HepG2 (cell line): Measurements from ENCODE around the gene ERBB4.

Experiments
- NR2C2 ChIP-seq: sonication (generic); formaldehyde crosslinking; IDR thresholded peaks from 2 replicates; pipeline ENCODE4 v1.4.0; 2020; ENCODE audit warnings: missing genetic modification reagents, mild to moderate bottlenecking, moderate library complexity, borderline replicate concordance
- RNF2 ChIP-seq: fragments of 450-650 bp; conservative IDR thresholded peaks from 2 replicates; pipeline ENCODE4 v1.6.1; 2016; ENCODE audit warnings: low read depth
- RXRA ChIP-seq: sonication (generic); formaldehyde crosslinking; IDR thresholded peaks from 2 replicates; pipeline ENCODE4 v1.5.1; 2020; ENCODE audit warnings: missing genetic modification reagents
- SRF ChIP-seq: IDR thresholded peaks from 2 replicates; pipeline ENCODE4 v1.6.1; 2011; ENCODE audit warnings: mild to moderate bottlenecking, low read depth, low read length, moderate library complexity
- TAF1 ChIP-seq: sonication (generic); formaldehyde crosslinking; IDR thresholded peaks from 2 replicates; pipeline ENCODE4 v1.4.0; 2020; ENCODE audit warnings: missing genetic modification reagents
- YY1 ChIP-seq: IDR thresholded peaks from 2 replicates; pipeline ENCODE4 v1.6.1; 2011; ENCODE audit warnings: low read length, low read depth, moderate library complexity, mild to moderate bottlenecking; ENCODE audit not compliant: insufficient read depth, insufficient replicate concordance
- ZNF256 ChIP-seq: sonication (generic); formaldehyde crosslinking; conservative IDR thresholded peaks from 2 replicates; pipeline ENCODE4 v1.4.0; 2020; ENCODE audit warnings: missing genetic modification reagents
- ZNF780A ChIP-seq: sonication (generic); formaldehyde crosslinking; IDR thresholded peaks from 2 replicates; pipeline ENCODE4 v1.8.0; 2022; ENCODE audit warnings: mild to moderate bottlenecking, missing genetic modification reagents, moderate library complexity
- ZSCAN30 ChIP-seq: sonication (generic); formaldehyde crosslinking; IDR thresholded peaks from 2 replicates; pipeline ENCODE4 v1.5.0; 2020; ENCODE audit warnings: mild to moderate bottlenecking, missing genetic modification reagents
- TF ChIP-seq, protein P1 (sequence below): sonication (generic); formaldehyde crosslinking; IDR thresholded peaks from 2 replicates; pipeline ENCODE4 v1.4.0; 2020; ENCODE audit warnings: missing genetic modification reagents
- TF ChIP-seq, protein P2 (sequence below): IDR thresholded peaks from 2 replicates; pipeline ENCODE4 v1.6.1; 2016; ENCODE audit warnings: low read depth
- TF ChIP-seq, protein P3 (sequence below): sonication (generic); IDR thresholded peaks from 2 replicates; pipeline ENCODE4 v1.6.1; 2016; ENCODE audit warnings: low read depth, borderline replicate concordance
- TF ChIP-seq, protein P4 (sequence below): sonication (generic); formaldehyde crosslinking; IDR thresholded peaks from 2 replicates; pipeline ENCODE4 v1.5.0; 2020; ENCODE audit warnings: mild to moderate bottlenecking, missing genetic modification reagents, moderate library complexity

- no peak for TF ChIP-seq ZNF780A (CRISPR knock-in tag)
- TF ChIP-seq, protein P1, sequence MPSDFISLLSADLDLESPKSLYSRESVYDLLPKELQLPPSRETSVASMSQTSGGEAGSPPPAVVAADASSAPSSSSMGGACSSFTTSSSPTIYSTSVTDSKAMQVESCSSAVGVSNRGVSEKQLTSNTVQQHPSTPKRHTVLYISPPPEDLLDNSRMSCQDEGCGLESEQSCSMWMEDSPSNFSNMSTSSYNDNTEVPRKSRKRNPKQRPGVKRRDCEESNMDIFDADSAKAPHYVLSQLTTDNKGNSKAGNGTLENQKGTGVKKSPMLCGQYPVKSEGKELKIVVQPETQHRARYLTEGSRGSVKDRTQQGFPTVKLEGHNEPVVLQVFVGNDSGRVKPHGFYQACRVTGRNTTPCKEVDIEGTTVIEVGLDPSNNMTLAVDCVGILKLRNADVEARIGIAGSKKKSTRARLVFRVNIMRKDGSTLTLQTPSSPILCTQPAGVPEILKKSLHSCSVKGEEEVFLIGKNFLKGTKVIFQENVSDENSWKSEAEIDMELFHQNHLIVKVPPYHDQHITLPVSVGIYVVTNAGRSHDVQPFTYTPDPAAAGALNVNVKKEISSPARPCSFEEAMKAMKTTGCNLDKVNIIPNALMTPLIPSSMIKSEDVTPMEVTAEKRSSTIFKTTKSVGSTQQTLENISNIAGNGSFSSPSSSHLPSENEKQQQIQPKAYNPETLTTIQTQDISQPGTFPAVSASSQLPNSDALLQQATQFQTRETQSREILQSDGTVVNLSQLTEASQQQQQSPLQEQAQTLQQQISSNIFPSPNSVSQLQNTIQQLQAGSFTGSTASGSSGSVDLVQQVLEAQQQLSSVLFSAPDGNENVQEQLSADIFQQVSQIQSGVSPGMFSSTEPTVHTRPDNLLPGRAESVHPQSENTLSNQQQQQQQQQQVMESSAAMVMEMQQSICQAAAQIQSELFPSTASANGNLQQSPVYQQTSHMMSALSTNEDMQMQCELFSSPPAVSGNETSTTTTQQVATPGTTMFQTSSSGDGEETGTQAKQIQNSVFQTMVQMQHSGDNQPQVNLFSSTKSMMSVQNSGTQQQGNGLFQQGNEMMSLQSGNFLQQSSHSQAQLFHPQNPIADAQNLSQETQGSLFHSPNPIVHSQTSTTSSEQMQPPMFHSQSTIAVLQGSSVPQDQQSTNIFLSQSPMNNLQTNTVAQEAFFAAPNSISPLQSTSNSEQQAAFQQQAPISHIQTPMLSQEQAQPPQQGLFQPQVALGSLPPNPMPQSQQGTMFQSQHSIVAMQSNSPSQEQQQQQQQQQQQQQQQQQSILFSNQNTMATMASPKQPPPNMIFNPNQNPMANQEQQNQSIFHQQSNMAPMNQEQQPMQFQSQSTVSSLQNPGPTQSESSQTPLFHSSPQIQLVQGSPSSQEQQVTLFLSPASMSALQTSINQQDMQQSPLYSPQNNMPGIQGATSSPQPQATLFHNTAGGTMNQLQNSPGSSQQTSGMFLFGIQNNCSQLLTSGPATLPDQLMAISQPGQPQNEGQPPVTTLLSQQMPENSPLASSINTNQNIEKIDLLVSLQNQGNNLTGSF (CRISPR knock-in tag), result no peak
- no peak for TF ChIP-seq TAF1
- TF ChIP-seq, protein P2, sequence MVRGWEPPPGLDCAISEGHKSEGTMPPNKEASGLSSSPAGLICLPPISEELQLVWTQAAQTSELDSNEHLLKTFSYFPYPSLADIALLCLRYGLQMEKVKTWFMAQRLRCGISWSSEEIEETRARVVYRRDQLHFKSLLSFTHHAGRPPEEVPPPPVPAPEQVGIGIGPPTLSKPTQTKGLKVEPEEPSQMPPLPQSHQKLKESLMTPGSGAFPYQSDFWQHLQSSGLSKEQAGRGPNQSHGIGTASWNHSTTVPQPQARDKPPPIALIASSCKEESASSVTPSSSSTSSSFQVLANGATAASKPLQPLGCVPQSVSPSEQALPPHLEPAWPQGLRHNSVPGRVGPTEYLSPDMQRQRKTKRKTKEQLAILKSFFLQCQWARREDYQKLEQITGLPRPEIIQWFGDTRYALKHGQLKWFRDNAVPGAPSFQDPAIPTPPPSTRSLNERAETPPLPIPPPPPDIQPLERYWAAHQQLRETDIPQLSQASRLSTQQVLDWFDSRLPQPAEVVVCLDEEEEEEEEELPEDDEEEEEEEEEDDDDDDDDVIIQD (CRISPR knock-in tag), result no peak
- no peak for TF ChIP-seq SRF
- TF ChIP-seq ZSCAN30, result no peak
- no peak for TF ChIP-seq NR2C2 (CRISPR knock-in tag)
- no peak for TF ChIP-seq ZNF256 (CRISPR knock-in tag)
- TF ChIP-seq YY1, result no peak
- TF ChIP-seq RNF2, result no peak
- TF ChIP-seq, protein P3, sequence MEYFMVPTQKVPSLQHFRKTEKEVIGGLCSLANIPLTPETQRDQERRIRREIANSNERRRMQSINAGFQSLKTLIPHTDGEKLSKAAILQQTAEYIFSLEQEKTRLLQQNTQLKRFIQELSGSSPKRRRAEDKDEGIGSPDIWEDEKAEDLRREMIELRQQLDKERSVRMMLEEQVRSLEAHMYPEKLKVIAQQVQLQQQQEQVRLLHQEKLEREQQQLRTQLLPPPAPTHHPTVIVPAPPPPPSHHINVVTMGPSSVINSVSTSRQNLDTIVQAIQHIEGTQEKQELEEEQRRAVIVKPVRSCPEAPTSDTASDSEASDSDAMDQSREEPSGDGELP, result no peak
- TF ChIP-seq RXRA (CRISPR knock-in tag), result no peak
- TF ChIP-seq, protein P4, sequence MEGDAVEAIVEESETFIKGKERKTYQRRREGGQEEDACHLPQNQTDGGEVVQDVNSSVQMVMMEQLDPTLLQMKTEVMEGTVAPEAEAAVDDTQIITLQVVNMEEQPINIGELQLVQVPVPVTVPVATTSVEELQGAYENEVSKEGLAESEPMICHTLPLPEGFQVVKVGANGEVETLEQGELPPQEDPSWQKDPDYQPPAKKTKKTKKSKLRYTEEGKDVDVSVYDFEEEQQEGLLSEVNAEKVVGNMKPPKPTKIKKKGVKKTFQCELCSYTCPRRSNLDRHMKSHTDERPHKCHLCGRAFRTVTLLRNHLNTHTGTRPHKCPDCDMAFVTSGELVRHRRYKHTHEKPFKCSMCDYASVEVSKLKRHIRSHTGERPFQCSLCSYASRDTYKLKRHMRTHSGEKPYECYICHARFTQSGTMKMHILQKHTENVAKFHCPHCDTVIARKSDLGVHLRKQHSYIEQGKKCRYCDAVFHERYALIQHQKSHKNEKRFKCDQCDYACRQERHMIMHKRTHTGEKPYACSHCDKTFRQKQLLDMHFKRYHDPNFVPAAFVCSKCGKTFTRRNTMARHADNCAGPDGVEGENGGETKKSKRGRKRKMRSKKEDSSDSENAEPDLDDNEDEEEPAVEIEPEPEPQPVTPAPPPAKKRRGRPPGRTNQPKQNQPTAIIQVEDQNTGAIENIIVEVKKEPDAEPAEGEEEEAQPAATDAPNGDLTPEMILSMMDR (CRISPR knock-in tag), result no peak
These were observed 424.1 kb downstream of the ERBB4 start for GRCh38 chr2:212114489-212114888.
